ENCODE results near the gene HBM.
"Not testable (repeated sequence)": the region's sequence is repeated elsewhere in the genome, so short reads cannot be mapped to it uniquely, and the experiment has no call there.

The HBM gene

DNA sequence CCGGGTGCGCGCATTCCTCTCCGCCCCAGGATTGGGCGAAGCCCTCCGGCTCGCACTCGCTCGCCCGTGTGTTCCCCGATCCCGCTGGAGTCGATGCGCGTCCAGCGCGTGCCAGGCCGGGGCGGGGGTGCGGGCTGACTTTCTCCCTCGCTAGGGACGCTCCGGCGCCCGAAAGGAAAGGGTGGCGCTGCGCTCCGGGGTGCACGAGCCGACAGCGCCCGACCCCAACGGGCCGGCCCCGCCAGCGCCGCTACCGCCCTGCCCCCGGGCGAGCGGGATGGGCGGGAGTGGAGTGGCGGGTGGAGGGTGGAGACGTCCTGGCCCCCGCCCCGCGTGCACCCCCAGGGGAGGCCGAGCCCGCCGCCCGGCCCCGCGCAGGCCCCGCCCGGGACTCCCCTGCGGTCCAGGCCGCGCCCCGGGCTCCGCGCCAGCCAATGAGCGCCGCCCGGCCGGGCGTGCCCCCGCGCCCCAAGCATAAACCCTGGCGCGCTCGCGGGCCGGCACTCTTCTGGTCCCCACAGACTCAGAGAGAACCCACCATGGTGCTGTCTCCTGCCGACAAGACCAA lies 6.7 kb downstream of the HBM start, which contains the start of gene HBA2:
HBA2 (plus strand) TSS at position 503 of the 568 bp plus-strand sequence; CDS start at position 540, 37 bp downstream.
- H3K27ac Mint-ChIP-seq; H3K9me3 Mint-ChIP-seq (ENCODE audit: low read depth); H3K36me3 Mint-ChIP-seq: not testable (repeated sequence)
- Mint-ChIP-seq H3K4me3 (peak within 1 kb of the TSS; percentile 44), H3K27me3 (peaks cover 24% of the 10 kb centered on the region), H3K4me1 (ENCODE audit: low read depth) (peaks cover 17% of the 10 kb centered on the region)

DNA sequence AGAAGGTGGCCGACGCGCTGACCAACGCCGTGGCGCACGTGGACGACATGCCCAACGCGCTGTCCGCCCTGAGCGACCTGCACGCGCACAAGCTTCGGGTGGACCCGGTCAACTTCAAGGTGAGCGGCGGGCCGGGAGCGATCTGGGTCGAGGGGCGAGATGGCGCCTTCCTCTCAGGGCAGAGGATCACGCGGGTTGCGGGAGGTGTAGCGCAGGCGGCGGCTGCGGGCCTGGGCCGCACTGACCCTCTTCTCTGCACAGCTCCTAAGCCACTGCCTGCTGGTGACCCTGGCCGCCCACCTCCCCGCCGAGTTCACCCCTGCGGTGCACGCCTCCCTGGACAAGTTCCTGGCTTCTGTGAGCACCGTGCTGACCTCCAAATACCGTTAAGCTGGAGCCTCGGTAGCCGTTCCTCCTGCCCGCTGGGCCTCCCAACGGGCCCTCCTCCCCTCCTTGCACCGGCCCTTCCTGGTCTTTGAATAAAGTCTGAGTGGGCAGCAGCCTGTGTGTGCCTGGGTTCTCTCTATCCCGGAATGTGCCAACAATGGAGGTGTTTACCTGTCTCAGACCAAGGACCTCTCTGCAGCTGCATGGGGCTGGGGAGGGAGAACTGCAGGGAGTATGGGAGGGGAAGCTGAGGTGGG lies 7.6 kb downstream of the HBM start:
- H3K9me3 Mint-ChIP-seq (ENCODE audit: low read depth); H3K36me3 Mint-ChIP-seq; H3K27ac Mint-ChIP-seq: not testable (repeated sequence)
- Mint-ChIP-seq H3K27me3 (peaks cover 30% of the 10 kb centered on the region), H3K4me3 (peak overlapping the region; percentile 44), H3K4me1 (ENCODE audit: low read depth) (peaks cover 21% of the 10 kb centered on the region)

DNA sequence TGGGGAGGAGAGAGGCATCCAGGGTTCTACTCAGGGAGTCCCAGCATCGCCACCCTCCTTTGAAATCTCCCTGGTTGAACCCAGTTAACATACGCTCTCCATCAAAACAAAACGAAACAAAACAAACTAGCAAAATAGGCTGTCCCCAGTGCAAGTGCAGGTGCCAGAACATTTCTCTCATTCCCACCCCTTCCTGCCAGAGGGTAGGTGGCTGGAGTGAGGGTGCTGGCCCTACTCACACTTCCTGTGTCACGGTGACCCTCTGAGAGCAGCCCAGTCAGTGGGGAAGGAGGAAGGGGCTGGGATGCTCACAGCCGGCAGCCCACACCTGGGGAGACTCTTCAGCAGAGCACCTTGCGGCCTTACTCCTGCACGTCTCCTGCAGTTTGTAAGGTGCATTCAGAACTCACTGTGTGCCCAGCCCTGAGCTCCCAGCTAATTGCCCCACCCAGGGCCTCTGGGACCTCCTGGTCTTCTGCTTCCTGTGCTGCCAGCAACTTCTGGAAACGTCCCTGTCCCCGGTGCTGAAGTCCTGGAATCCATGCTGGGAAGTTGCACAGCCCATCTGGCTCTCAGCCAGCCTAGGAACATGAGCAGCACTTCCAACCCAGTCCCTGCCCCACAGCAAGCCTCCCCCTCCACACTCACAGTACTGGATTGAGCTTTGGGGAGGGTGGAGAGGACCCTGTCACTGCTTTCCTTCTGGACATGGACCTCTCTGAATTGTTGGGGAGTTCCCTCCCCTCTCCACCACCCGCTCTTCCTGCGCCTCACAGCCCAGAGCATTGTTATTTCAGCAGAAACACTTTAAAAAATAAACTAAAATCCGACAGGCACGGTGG lies 8.4 kb downstream of the HBM start:
- Mint-ChIP-seq H3K4me1 (ENCODE audit: low read depth) (peaks cover 21% of the 10 kb centered on the region), H3K27me3 (peaks cover 26% of the 10 kb centered on the region), H3K4me3 (peak overlapping the region; percentile 40)
- H3K9me3 Mint-ChIP-seq (ENCODE audit: low read depth); H3K27ac Mint-ChIP-seq; H3K36me3 Mint-ChIP-seq: not testable (repeated sequence)

DNA sequence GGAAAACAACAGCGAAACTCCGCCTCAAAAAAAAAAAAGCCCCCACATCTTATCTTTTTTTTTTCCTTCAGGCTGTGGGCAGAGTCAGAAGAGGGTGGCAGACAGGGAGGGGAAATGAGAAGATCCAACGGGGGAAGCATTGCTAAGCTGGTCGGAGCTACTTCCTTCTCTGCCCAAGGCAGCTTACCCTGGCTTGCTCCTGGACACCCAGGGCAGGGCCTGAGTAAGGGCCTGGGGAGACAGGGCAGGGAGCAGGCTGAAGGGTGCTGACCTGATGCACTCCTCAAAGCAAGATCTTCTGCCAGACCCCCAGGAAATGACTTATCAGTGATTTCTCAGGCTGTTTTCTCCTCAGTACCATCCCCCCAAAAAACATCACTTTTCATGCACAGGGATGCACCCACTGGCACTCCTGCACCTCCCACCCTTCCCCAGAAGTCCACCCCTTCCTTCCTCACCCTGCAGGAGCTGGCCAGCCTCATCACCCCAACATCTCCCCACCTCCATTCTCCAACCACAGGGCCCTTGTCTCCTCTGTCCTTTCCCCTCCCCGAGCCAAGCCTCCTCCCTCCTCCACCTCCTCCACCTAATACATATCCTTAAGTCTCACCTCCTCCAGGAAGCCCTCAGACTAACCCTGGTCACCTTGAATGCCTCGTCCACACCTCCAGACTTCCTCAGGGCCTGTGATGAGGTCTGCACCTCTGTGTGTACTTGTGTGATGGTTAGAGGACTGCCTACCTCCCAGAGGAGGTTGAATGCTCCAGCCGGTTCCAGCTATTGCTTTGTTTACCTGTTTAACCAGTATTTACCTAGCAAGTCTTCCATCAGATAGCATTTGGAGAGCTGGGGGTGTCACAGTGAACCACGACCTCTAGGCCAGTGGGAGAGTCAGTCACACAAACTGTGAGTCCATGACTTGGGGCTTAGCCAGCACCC lies 9.5 kb downstream of the HBM start:
- H3K27ac Mint-ChIP-seq, result no peak overlapping the region
- peaks cover 26% of the 10 kb centered on the region for H3K27me3 Mint-ChIP-seq
- no peaks in the 10 kb centered on the region for H3K9me3 Mint-ChIP-seq (ENCODE audit: low read depth)
- H3K4me3 Mint-ChIP-seq, result peak overlapping the region; percentile 46
- H3K4me1 Mint-ChIP-seq (ENCODE audit: low read depth), result peaks cover 23% of the 10 kb centered on the region
- no peaks in the 10 kb centered on the region for H3K36me3 Mint-ChIP-seq

DNA sequence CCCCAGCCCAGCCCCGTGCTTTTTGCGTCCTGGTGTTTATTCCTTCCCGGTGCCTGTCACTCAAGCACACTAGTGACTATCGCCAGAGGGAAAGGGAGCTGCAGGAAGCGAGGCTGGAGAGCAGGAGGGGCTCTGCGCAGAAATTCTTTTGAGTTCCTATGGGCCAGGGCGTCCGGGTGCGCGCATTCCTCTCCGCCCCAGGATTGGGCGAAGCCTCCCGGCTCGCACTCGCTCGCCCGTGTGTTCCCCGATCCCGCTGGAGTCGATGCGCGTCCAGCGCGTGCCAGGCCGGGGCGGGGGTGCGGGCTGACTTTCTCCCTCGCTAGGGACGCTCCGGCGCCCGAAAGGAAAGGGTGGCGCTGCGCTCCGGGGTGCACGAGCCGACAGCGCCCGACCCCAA lies 10.2 kb downstream of the HBM start:
- peaks cover 23% of the 10 kb centered on the region for H3K27me3 Mint-ChIP-seq
- H3K36me3 Mint-ChIP-seq; H3K27ac Mint-ChIP-seq; H3K4me3 Mint-ChIP-seq; H3K9me3 Mint-ChIP-seq (ENCODE audit: low read depth): not testable (repeated sequence)
- H3K4me1 Mint-ChIP-seq (ENCODE audit: low read depth), result peaks cover 23% of the 10 kb centered on the region

DNA sequence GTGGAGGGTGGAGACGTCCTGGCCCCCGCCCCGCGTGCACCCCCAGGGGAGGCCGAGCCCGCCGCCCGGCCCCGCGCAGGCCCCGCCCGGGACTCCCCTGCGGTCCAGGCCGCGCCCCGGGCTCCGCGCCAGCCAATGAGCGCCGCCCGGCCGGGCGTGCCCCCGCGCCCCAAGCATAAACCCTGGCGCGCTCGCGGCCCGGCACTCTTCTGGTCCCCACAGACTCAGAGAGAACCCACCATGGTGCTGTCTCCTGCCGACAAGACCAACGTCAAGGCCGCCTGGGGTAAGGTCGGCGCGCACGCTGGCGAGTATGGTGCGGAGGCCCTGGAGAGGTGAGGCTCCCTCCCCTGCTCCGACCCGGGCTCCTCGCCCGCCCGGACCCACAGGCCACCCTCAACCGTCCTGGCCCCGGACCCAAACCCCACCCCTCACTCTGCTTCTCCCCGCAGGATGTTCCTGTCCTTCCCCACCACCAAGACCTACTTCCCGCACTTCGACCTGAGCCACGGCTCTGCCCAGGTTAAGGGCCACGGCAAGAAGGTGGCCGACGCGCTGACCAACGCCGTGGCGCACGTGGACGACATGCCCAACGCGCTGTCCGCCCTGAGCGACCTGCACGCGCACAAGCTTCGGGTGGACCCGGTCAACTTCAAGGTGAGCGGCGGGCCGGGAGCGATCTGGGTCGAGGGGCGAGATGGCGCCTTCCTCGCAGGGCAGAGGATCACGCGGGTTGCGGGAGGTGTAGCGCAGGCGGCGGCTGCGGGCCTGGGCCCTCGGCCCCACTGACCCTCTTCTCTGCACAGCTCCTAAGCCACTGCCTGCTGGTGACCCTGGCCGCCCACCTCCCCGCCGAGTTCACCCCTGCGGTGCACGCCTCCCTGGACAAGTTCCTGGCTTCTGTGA lies 11.0 kb downstream of the HBM start, which contains the start of gene HBA1:
HBA1 (plus strand) TSS at position 204 of the 906 bp plus-strand sequence; CDS start at position 241, 37 bp downstream.
- Mint-ChIP-seq H3K4me1 (ENCODE audit: low read depth) (peaks cover 22% of the 10 kb centered on the region), H3K27me3 (peaks cover 23% of the 10 kb centered on the region), H3K4me3 (peak within 1 kb of the TSS; percentile 51)
- H3K36me3 Mint-ChIP-seq; H3K9me3 Mint-ChIP-seq (ENCODE audit: low read depth); H3K27ac Mint-ChIP-seq: not testable (repeated sequence)

DNA sequence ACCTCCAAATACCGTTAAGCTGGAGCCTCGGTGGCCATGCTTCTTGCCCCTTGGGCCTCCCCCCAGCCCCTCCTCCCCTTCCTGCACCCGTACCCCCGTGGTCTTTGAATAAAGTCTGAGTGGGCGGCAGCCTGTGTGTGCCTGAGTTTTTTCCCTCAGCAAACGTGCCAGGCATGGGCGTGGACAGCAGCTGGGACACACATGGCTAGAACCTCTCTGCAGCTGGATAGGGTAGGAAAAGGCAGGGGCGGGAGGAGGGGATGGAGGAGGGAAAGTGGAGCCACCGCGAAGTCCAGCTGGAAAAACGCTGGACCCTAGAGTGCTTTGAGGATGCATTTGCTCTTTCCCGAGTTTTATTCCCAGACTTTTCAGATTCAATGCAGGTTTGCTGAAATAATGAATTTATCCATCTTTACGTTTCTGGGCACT lies 11.6 kb downstream of the HBM start:
- Mint-ChIP-seq H3K4me3 (peak overlapping the region; percentile 51), H3K27ac (no peak overlapping the region), H3K9me3 (ENCODE audit: low read depth) (no peaks in the 10 kb centered on the region), H3K27me3 (peaks cover 22% of the 10 kb centered on the region), H3K4me1 (ENCODE audit: low read depth) (peaks cover 21% of the 10 kb centered on the region), H3K36me3 (no peaks in the 10 kb centered on the region)

DNA sequence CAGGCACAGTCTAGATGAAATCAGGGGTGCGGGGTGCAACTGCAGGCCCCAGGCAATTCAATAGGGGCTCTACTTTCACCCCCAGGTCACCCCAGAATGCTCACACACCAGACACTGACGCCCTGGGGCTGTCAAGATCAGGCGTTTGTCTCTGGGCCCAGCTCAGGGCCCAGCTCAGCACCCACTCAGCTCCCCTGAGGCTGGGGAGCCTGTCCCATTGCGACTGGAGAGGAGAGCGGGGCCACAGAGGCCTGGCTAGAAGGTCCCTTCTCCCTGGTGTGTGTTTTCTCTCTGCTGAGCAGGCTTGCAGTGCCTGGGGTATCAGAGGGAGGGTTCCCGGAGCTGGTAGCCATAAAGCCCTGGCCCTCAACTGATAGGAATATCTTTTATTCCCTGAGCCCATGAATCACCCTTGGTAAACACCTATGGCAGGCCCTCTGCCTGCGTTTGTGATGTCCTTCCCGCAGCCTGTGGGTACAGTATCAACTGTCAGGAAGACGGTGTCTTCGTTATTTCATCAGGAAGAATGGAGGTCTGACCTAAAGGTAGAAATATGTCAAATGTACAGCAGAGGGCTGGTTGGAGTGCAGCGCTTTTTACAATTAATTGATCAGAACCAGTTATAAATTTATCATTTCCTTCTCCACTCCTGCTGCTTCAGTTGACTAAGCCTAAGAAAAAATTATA lies 12.3 kb downstream of the HBM start:
- H3K27me3 Mint-ChIP-seq, result peaks cover 22% of the 10 kb centered on the region
- no peaks in the 10 kb centered on the region for H3K9me3 Mint-ChIP-seq (ENCODE audit: low read depth)
- H3K36me3 Mint-ChIP-seq, result no peaks in the 10 kb centered on the region
- peaks cover 21% of the 10 kb centered on the region for H3K4me1 Mint-ChIP-seq (ENCODE audit: low read depth)
- peak overlapping the region; percentile 51 for H3K4me3 Mint-ChIP-seq
- no peak overlapping the region for H3K27ac Mint-ChIP-seq

DNA sequence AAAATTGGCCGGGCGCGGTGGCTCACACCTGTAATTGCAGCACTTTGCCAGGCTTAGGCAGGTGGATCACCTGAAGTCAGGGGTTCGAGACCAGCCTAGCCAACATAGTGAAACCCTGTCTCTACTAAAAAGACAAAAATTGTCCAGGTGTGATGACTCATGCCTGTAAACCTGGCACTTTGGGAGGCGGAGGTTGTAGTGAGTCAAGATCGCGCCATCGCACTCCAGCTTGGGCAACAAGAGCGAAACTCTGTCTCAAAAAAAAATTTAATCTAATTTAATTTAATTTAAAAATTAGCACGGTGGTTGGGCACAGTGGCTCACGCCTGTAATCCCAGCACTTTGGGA lies 12.9 kb downstream of the HBM start:
- H3K36me3 Mint-ChIP-seq, result no peaks in the 10 kb centered on the region
- no peak overlapping the region for H3K27ac Mint-ChIP-seq
- H3K4me1 Mint-ChIP-seq (ENCODE audit: low read depth), result peaks cover 21% of the 10 kb centered on the region
- no peaks in the 10 kb centered on the region for H3K9me3 Mint-ChIP-seq (ENCODE audit: low read depth)
- no peak overlapping the region for H3K4me3 Mint-ChIP-seq
- peaks cover 22% of the 10 kb centered on the region for H3K27me3 Mint-ChIP-seq

DNA sequence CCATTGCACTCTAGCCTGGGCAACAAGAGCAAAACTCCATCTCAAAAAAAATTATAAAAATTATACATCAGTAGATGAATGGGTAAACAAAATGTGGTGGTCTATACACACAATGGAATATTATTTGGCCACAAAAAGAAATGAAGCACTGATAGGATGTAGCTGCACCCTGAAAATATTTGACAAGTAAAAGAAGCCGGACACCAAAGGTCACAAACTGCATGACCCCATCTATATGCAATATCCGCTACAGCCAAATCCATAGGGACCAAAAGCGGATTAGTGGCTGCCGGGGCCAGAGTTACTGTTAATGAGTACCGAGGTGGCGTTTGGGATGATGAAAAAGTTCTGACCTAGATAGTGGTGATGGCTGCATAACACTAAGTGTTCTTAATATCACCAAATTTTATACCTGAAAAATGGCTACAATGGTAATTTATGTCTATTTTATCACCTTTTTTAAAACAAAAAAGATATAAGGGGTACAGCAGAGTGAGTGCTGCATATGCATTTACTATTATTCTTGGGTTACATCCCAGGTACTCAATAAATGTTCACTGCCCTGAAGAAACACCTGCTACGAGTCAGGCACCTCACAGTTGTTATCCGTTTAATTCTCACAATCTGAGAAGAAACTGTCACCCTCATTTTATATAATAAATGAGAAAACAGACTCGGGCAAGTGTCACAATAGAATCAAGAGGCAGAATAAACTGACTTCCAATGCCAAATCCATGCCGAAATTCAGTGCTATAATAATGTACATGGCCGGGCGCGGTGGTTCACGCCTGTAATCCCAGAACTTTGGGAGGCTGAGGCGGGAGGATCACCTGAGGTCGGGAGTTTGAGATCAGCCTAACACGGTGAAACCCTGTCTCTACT lies 13.7 kb downstream of the HBM start:
- Mint-ChIP-seq H3K9me3 (ENCODE audit: low read depth) (no peaks in the 10 kb centered on the region), H3K27ac (no peak overlapping the region), H3K4me1 (ENCODE audit: low read depth) (peaks cover 18% of the 10 kb centered on the region), H3K36me3 (no peaks in the 10 kb centered on the region), H3K27me3 (peaks cover 20% of the 10 kb centered on the region), H3K4me3 (peak overlapping the region; percentile 68)

DNA sequence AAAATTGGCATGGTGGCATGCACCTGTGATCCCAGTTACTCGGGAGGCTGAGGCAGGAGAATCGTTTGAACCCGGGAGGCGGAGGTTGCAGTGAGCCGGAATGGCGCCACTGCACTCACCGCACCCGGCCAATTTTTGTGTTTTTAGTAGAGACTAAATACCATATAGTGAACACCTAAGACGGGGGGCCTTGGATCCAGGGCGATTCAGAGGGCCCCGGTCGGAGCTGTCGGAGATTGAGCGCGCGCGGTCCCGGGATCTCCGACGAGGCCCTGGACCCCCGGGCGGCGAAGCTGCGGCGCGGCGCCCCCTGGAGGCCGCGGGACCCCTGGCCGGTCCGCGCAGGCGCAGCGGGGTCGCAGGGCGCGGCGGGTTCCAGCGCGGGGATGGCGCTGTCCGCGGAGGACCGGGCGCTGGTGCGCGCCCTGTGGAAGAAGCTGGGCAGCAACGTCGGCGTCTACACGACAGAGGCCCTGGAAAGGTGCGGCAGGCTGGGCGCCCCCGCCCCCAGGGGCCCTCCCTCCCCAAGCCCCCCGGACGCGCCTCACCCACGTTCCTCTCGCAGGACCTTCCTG lies 14.4 kb downstream of the HBM start, which contains the start of gene HBQ1:
HBQ1 (plus strand) TSS at position 359 of the 575 bp plus-strand sequence; CDS start at position 387, 28 bp downstream.
- H3K4me1 Mint-ChIP-seq (ENCODE audit: low read depth), result peaks cover 11% of the 10 kb centered on the region
- H3K27me3 Mint-ChIP-seq, result peaks cover 13% of the 10 kb centered on the region
- no peaks in the 10 kb centered on the region for H3K9me3 Mint-ChIP-seq (ENCODE audit: low read depth)
- H3K36me3 Mint-ChIP-seq, result no peaks in the 10 kb centered on the region
- peak within 1 kb of the TSS; percentile 68 for H3K4me3 Mint-ChIP-seq
- no peak within 1 kb of the TSS for H3K27ac Mint-ChIP-seq

Measured in activated naive CD8-positive, alpha-beta T cell (primary cell).